ENCODE data around the gene PDZD2. TPM values are rescaled to one million over a fixed set of nuclear protein-coding genes. Genes with fewer than 3 reads are reported as not detected.

PDZD2 gene
- total RNA-seq, 4 donors from 2014 or later, result 34.1 to 91.4 (median 51.0) TPM

DNA sequence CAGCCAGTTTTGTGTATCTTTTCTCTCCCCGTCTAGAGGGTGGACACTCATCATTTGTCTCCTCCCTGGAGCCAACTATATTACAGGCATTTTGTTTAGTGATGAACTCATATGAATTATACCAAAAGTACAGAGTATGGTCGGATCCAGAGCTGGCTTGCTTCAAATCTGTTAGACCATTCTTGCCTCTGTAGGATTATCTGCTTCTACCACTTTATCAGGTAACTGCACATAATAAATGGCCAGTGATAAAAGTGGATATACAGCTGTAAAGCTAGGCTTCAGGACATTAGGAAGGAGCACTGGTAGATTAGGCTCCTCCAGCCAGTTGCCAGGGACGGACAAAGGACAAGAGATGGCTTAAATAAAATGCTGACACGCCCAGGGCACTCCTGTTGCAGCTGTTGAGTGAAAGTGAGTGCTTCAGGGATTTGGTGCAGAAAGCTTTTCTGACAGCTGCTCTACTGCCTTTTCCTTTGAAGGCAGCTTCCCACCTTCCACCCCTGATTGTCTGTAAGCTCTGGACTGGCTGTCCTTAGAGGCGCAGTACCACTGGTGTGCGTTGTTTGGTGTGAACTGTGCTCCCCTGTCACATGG is 259.2 kb downstream of the PDZD2 start:
- TF ChIP-seq, protein P1, sequence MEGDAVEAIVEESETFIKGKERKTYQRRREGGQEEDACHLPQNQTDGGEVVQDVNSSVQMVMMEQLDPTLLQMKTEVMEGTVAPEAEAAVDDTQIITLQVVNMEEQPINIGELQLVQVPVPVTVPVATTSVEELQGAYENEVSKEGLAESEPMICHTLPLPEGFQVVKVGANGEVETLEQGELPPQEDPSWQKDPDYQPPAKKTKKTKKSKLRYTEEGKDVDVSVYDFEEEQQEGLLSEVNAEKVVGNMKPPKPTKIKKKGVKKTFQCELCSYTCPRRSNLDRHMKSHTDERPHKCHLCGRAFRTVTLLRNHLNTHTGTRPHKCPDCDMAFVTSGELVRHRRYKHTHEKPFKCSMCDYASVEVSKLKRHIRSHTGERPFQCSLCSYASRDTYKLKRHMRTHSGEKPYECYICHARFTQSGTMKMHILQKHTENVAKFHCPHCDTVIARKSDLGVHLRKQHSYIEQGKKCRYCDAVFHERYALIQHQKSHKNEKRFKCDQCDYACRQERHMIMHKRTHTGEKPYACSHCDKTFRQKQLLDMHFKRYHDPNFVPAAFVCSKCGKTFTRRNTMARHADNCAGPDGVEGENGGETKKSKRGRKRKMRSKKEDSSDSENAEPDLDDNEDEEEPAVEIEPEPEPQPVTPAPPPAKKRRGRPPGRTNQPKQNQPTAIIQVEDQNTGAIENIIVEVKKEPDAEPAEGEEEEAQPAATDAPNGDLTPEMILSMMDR (IDR thresholded peaks at IDR 0.05; ENCODE audit: low read depth), result no peak

DNA sequence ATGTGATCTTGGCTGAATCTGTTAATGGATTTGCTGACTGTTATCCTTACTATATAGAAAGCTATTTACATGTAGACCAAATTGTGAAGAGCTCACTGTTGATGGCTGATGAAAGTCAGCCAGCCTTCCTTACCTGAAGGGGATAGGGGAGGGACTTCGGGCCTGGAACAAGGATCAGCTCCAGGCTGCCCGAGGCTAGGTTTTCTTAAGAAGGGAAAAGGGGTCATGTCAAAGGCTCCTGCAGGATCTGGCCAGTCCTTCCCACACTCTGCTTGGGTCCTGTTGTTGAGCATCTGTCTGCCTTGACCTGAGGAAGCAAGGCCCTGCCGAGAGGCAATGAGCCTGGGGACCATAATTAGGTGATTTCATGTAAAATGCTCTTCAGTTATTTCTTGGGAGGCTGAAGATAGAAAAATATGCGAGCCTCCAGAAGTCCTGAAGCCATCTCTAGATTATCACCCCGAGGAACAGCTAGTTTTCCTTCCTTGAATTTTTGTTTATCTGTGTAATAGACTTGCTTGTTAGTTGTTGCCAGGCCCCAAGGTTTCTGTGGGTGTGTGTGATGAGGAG is 261.4 kb downstream of the PDZD2 start:
- TF ChIP-seq, protein P1 (IDR thresholded peaks at IDR 0.05; ENCODE audit: low read depth), result no peak

DNA sequence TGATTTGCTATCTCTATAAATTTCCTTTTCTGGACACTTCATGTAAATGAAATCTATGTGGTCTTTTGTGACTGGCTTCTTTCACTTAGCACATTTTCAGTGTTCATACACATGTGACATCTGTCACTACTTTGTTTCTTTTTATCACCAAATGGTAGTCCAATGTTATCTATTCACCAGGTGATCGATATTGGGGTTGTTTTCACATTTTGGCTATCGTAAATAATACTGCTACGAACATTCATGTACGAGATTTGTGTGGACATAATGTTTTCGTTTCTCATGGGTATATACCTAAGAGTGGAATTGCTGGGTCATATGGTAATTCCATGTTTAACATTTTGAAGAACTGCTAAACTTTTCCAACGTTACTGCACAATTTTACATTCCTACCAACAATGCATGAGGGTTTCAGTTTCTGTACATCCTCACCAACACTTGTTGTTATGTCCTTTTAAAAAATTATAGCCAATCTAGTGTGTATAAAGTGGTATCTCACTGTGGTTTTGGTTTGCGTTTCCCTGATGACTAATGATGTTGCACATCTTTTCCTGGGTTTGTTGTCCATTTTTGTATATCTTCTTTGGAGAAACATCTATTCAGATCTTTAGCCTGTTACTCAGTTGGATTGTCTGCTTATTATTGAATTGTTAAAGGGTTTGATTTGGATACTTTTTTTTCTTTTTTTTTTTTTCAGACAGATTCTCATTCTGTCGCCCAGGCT is 263.0 kb downstream of the PDZD2 start:
- TF ChIP-seq, protein P1 (IDR thresholded peaks at IDR 0.05; ENCODE audit: low read depth), result no peak

DNA sequence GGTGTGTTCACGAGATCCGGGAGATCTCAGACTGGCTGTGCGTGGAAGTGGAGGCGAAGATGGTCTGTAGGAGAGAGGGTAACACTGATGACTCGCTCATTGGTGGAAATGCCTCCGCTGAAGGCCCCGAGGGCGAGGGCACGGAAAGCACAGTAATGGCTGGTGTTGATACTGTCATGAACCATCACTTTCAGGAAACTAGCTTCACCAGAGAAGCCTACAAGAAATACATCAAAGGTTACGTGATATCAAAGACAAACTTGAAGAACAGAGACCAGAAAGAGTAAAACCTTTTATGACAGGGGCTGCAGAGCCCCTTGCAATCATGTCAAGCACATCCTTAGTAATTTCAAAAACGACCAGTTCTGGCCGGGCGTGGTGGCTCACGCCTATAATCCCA is 269.5 kb downstream of the PDZD2 start:
- TF ChIP-seq, protein P1 (IDR thresholded peaks at IDR 0.05; ENCODE audit: low read depth), result no peak

DNA sequence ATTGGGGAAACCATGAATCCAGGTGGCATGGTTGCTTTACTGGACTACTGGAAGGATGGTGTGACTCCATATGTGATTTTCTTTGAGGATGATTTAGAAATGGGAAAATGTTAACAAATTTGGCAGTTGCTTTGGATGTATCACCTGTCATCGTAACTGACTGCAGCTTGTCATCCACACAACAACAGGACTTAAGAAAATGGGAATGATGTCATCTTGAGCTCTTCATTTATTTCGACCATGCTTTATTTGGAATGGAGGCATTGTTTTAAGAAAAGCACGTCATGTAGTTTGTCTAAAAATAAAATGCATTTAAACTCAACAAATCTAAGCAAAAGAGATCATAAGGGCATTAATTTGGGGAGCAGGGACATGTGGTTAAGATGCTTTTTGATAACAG is 270.1 kb downstream of the PDZD2 start:
- TF ChIP-seq, protein P1 (IDR thresholded peaks at IDR 0.05; ENCODE audit: low read depth), result no peak

DNA sequence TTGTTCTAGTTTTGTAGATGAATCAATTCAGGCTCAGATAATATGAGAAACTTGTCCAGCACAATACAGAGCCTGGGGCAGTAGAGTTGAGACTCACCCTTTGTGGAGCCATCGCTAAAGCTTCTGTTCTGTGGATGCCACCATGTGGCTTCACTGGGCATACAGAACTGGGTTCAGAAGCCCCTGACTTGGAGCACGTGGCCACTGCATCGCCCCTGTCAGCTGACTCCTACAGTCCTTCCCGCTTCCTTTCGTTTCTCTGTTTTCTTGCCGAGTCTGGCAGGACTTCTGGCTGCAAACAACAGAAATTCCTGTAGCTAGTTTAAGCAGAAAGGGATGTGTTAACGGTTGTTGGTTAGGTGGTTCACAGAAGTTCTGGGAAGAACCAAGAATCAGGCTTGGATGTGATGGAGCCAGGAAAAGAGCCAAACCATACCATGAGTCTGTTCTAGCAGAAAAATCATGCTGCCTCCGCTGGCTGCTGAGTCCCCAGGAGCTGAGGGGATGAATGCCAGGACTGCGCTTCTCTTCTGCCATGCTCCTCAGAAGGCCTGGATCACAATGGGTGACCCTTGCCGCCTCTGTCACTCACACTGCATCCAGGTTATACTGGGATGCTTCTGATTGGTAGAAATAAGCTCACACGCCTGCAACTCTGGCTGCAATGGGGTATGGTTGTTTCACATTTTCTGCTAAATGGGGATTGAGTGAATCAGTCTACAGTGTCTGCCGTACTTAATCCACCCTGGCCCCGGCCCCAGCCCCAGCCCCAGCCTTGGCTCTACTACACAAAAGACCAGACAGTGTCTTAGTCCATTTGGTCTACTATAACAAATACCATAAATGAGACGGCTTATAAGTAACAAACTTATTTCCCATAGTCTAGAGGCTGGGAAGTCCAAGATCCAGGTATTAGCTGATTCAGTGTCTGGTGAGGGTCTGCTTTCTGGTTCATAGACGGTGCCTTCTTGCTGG is 272.6 kb downstream of the PDZD2 start:
- TF ChIP-seq, protein P1 (IDR thresholded peaks at IDR 0.05; ENCODE audit: low read depth), result no peak

All from subcutaneous adipose tissue (tissue), 4 donors.